Activated naive CD8-positive, alpha-beta T cell (primary cell): ENCODE results near the gene HSP90AB1.

Experiments used
- H3K27ac Mint-ChIP-seq: one replicate; pipeline ENCODE4 v1.8.0; 2021; ENCODE audit warnings: mixed read lengths
- H3K27me3 Mint-ChIP-seq: one replicate; pipeline ENCODE4 v1.8.0; 2021; ENCODE audit warnings: mixed read lengths
- H3K36me3 Mint-ChIP-seq: one replicate; pipeline ENCODE4 v1.8.0; 2021; ENCODE audit warnings: mixed read lengths
- H3K4me1 Mint-ChIP-seq: one replicate; pipeline ENCODE4 v1.8.0; 2021; ENCODE audit warnings: low read depth, mixed read lengths
- H3K4me3 Mint-ChIP-seq: one replicate; pipeline ENCODE4 v1.8.0; 2021; ENCODE audit warnings: mild to moderate bottlenecking, mixed read lengths
- H3K9me3 Mint-ChIP-seq: one replicate; pipeline ENCODE4 v1.8.0; 2021; ENCODE audit warnings: low read depth, mixed read lengths

Gene HSP90AB1

DNA sequence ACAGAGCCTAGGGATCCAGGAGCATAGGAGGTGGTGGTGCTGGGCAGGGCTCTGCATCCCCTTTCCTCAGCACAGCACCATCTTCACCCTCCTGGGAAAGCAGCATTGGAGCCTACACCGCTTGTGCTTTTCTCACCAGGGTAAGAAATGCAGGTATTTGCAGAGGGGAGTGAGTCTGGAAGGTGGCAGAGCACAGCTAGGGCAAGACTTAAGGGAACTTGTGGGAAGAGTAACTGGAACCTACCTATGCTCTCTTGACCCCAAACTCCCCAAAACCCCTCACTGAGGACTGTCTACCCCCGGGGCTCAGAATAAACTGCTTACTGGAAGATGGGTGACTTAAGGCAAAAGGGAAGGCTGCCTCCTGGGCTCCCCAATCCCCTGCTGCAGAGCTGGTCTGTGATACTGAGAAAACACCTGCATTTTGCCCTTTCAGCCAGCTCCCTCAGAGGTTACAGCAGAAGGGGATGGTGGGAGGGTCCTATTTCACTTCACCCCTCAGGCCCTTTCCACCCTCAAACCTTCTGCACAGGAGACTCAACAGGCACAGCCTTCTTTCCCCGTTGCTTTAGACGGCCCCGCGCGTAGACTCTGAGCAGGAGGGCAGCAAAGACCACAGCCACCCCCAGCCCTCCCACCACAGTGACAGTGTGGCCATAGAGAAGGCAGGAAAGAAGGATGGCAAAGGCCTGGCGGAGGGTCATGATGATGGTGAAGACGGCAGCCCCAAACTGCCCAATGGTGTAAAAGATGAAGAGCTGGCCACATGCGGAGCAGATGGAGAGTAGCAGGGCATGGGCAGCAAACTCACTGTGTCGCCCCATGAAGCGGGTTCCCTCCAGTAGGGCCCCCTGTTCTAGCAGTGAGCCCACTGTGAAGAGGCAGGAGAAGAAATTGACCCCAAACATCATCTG is 7.5 kb downstream of the HSP90AB1 start:
- Mint-ChIP-seq H3K9me3 (no peaks in the 10 kb centered on the region), H3K4me1 (peaks cover 80% of the 10 kb centered on the region), H3K27ac (peak overlapping the region; percentile 96), H3K4me3 (peak overlapping the region; percentile 97), H3K27me3 (no peaks in the 10 kb centered on the region), H3K36me3 (peaks cover 29% of the 10 kb centered on the region)

GRCh38 chr6:44255105-44255808 is 8.4 kb downstream of the HSP90AB1 start:
- Mint-ChIP-seq H3K4me3 (peak overlapping the region; percentile 97), H3K4me1 (peaks cover 72% of the 10 kb centered on the region), H3K36me3 (peaks cover 21% of the 10 kb centered on the region), H3K27me3 (no peaks in the 10 kb centered on the region), H3K27ac (peak overlapping the region; percentile 96), H3K9me3 (no peaks in the 10 kb centered on the region)

DNA sequence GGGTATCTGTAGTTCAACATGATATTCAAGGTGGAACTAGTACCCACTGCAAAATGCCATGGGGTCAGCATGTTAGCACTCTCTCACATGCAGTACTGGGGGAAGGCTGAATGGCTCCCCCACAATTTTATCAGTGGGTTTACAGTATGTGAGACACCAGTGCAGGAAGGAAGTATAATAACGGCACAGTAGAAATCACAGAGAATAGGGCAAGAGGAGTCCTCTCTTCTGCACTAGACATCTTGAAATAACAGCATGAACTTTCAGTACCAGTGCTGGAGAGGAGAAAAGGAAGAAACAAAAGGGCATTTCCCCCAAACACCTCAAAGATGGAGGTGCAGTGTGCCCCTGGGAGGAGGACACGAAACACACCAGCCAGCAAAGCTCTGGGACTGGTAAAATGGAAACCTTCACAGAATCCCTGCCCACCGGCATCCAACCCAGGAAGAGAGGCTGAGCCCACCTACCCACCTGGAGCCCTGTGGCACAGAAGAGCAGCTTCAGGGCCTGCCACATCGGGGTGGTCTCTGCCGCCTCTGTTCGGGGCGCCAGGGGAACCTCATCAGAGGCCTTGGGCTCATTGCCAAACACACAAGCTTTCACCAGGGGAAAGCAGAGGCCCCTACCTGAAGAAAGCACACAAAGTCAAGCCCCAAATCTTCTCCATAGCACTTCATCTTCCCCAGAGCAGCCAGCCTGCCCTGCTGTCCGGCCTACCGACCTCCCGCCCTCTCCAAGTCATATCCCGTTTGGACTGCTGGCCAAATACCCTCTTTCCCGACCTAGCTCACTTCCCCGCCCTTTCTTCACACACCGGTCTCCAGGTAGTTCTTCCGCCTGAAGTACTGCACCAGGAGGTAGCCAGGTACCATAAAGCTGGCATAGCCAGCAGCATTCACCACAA is 9.2 kb downstream of the HSP90AB1 start:
- H3K9me3 Mint-ChIP-seq, result no peaks in the 10 kb centered on the region
- H3K36me3 Mint-ChIP-seq, result peaks cover 12% of the 10 kb centered on the region
- H3K4me1 Mint-ChIP-seq, result peaks cover 68% of the 10 kb centered on the region
- peak overlapping the region; percentile 96 for H3K27ac Mint-ChIP-seq
- H3K4me3 Mint-ChIP-seq, result peak overlapping the region; percentile 97
- no peaks in the 10 kb centered on the region for H3K27me3 Mint-ChIP-seq

- peak overlapping the region; percentile 97 for H3K4me3 Mint-ChIP-seq
- H3K27ac Mint-ChIP-seq, result peak overlapping the region; percentile 96
- peaks cover 65% of the 10 kb centered on the region for H3K4me1 Mint-ChIP-seq
- peaks cover 8% of the 10 kb centered on the region for H3K36me3 Mint-ChIP-seq
- no peaks in the 10 kb centered on the region for H3K27me3 Mint-ChIP-seq
- no peaks in the 10 kb centered on the region for H3K9me3 Mint-ChIP-seq
Observed at GRCh38 chr6:44256775-44257024, 9.8 kb downstream of the HSP90AB1 start.

GRCh38 chr6:44257025-44257752 is 10.3 kb downstream of the HSP90AB1 start, which contains the start of gene SLC35B2:
Gene SLC35B2 (minus strand): TSS chr6:44257528. CDS start chr6:44257410, 118 bp downstream.
- Mint-ChIP-seq H3K27me3 (no peaks in the 10 kb centered on the region), H3K9me3 (no peaks in the 10 kb centered on the region), H3K4me3 (peak within 1 kb of the TSS; percentile 97), H3K4me1 (peaks cover 60% of the 10 kb centered on the region), H3K36me3 (peaks cover 5% of the 10 kb centered on the region), H3K27ac (peak within 1 kb of the TSS; percentile 96)

DNA sequence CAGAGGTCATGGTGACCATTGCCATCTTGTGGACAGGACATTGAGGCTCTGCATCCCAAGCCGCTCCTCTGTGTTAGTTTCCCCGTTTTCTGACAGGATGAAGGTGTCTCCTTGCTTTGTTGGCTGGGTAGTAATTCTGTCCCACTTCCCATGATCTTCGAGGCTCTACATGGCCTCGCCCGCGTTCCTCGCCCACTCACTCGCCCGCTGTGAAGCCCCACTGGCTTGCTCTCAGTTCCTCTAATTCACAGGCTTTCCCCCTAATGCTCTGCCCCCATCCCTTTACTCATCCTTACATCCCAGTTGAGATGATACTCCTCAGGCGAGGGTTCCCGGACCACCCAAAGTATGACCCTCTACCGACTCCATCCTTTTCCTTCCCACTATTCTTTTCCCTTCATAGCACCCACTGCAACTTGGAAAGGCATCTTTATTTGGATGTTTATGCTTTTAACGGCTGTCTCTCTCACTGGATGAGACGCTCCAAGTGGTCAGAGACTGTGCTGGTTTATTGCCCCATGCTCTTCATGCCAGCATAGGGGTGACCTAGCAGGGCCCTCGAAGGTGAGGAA is 10.9 kb downstream of the HSP90AB1 start:
- Mint-ChIP-seq H3K36me3 (peaks cover 5% of the 10 kb centered on the region), H3K27me3 (no peaks in the 10 kb centered on the region), H3K27ac (peak overlapping the region; percentile 96), H3K4me3 (peak overlapping the region; percentile 92), H3K4me1 (peaks cover 62% of the 10 kb centered on the region), H3K9me3 (no peaks in the 10 kb centered on the region)

- Mint-ChIP-seq H3K27ac (peak overlapping the region; percentile 96), H3K4me1 (peaks cover 61% of the 10 kb centered on the region), H3K27me3 (no peaks in the 10 kb centered on the region), H3K4me3 (peak overlapping the region; percentile 92), H3K9me3 (no peaks in the 10 kb centered on the region), H3K36me3 (peaks cover 2% of the 10 kb centered on the region)
Observed at GRCh38 chr6:44258325-44258863, 11.5 kb downstream of the HSP90AB1 start.

DNA sequence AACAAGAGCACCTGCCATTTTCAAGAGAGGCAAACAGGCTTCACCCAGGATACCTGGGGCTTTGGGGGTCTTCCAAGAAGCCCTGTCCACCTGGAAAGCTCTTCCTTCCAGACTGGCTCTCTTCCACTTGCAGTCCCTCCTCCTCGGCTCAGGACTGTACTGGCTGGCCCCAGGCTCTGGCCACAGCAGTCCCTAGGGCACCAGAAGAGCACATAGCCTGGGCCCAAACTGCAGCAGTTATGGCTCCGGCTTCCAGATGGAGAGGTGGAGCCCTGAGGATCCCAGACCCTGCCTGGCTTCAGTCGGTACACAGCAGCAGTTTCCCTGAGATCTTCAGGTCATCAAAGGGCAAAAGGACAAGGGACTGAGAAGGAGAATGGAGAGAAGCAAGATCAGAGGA is 12.0 kb downstream of the HSP90AB1 start:
- peak overlapping the region; percentile 96 for H3K27ac Mint-ChIP-seq
- no peaks in the 10 kb centered on the region for H3K27me3 Mint-ChIP-seq
- no peaks in the 10 kb centered on the region for H3K9me3 Mint-ChIP-seq
- peak overlapping the region; percentile 92 for H3K4me3 Mint-ChIP-seq
- no peaks in the 10 kb centered on the region for H3K36me3 Mint-ChIP-seq
- peaks cover 58% of the 10 kb centered on the region for H3K4me1 Mint-ChIP-seq

- Mint-ChIP-seq H3K27me3 (no peaks in the 10 kb centered on the region), H3K4me3 (no peak overlapping the region), H3K9me3 (no peaks in the 10 kb centered on the region), H3K27ac (no peak overlapping the region), H3K4me1 (peaks cover 50% of the 10 kb centered on the region), H3K36me3 (no peaks in the 10 kb centered on the region)
Observed at GRCh38 chr6:44260011-44260410, 13.1 kb downstream of the HSP90AB1 start.

GRCh38 chr6:44260451-44261297 is 13.8 kb downstream of the HSP90AB1 start:
- peak overlapping the region; percentile 68 for H3K27ac Mint-ChIP-seq
- no peaks in the 10 kb centered on the region for H3K27me3 Mint-ChIP-seq
- H3K4me3 Mint-ChIP-seq, result peak overlapping the region; percentile 14
- H3K9me3 Mint-ChIP-seq, result no peaks in the 10 kb centered on the region
- no peaks in the 10 kb centered on the region for H3K36me3 Mint-ChIP-seq
- peaks cover 44% of the 10 kb centered on the region for H3K4me1 Mint-ChIP-seq

- Mint-ChIP-seq H3K4me1 (peaks cover 44% of the 10 kb centered on the region), H3K4me3 (peak overlapping the region; percentile 14), H3K27me3 (no peaks in the 10 kb centered on the region), H3K36me3 (no peaks in the 10 kb centered on the region), H3K27ac (no peak overlapping the region), H3K9me3 (no peaks in the 10 kb centered on the region)
Observed at GRCh38 chr6:44261581-44261980, 14.7 kb downstream of the HSP90AB1 start.

DNA sequence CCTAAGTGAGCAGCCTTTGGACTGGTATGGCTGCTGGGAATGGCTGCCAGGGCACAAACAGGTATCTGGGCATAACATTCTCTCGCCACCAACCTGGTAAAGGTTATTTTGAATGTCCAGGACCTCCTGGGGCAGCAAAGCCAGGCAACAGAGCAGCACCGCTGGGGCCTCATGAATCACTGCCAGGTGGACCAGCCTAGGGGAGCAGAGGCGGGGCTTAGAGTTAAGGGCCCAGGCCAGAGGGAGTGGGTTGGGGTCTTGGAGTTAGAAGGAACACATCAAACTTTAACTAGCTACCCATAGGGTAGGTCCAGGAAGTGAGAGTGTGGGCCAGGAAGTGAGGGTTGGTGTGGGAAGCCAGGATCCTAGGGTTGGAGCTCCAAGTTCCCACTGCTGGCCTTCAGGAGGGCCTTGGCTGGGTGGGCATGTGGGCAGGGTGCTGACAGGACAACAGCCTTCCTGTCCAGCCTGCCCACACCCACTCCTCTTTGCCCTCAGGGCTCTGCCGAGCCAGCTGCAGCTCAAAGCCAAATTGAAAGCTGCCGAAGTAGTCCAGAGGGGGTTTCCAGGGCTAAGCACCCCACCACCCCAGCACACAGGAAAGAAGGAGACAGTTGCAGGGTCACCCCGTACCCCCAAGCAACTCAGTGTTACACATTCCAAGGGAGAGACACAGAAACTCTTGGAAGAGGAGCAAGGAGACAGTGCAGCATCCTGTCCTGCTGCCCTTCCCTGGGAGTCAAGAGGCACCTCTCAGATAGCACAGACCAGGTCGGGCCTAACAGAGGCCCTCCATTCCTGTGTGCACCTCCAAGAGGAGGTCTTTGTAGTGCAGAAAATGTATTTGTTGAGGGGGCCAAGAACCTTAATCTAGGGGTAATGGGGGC is 15.8 kb downstream of the HSP90AB1 start:
- Mint-ChIP-seq H3K4me1 (peaks cover 46% of the 10 kb centered on the region), H3K9me3 (no peaks in the 10 kb centered on the region), H3K36me3 (no peaks in the 10 kb centered on the region), H3K27me3 (no peaks in the 10 kb centered on the region), H3K27ac (peak overlapping the region; percentile 93), H3K4me3 (peak overlapping the region; percentile 98)
